IMR-90 (cell line): ENCODE measurements around the gene JAKMIP1. TPM values are rescaled to one million over a fixed set of nuclear protein-coding genes. Genes with fewer than 3 reads are reported as not detected.

Experiments
- ATAC-seq: fragments of 200-7000 bp; cut with Tn5 transposase; 2 replicates; pipeline ENCODE4 v1.9.1; 2020; ENCODE audit warnings: low read depth, mild to moderate bottlenecking, moderate library complexity
- BruUV-seq: library from RNA; stranded (reverse); fragments of 400-500 nt; replicated peaks from 2 replicates; lab custom pipeline; 2021; lab: Mats Ljungman, UMichigan
- CTCF ChIA-PET: fragments of 300-600 bp; formaldehyde crosslinking; extraction: SDS; loops from one replicate; lab custom pipeline; 2021; ENCODE audit warnings: antibody characterized with exemption; lab: Yijun Ruan, JAX
- POLR2A ChIA-PET: fragments of 300-600 bp; sonication (Branson Sonifier 250); formaldehyde crosslinking; loops from one replicate; lab custom pipeline; 2022; ENCODE audit warnings: antibody characterized with exemption; ENCODE audit not compliant: unreplicated experiment; lab: Charles Lee
- DNase-seq: peaks from one replicate; pipeline ENCODE4 v3.0.0; 2013
- H2AFZ ChIP-seq: replicated peaks from 2 replicates; pipeline ENCODE3; 2013; ENCODE audit warnings: low read length, mild to moderate bottlenecking; ENCODE audit not compliant: poor library complexity
- H2AK5ac ChIP-seq: 2 replicates; pipeline ENCODE4 v1.6.1; 2013; ENCODE audit warnings: low read depth, low read length, inconsistent platforms
- H2AK9ac ChIP-seq: replicated peaks from 2 replicates; pipeline ENCODE3; 2013; ENCODE audit warnings: mild to moderate bottlenecking, low read depth, low read length, moderate library complexity; ENCODE audit not compliant: poor library complexity
- H2BK120ac ChIP-seq: 2 replicates; pipeline ENCODE4 v1.6.1; 2013; ENCODE audit warnings: low read depth, low read length, inconsistent platforms
- H2BK15ac ChIP-seq: 3 replicates; pipeline ENCODE4 v1.6.1; 2013; ENCODE audit warnings: low read depth, low read length, inconsistent platforms
- H2BK20ac ChIP-seq: 2 replicates; pipeline ENCODE4 v1.6.1; 2013; ENCODE audit warnings: low read depth, mild to moderate bottlenecking, inconsistent platforms, low read length, moderate library complexity
- H2BK5ac ChIP-seq: 2 replicates; pipeline ENCODE4 v1.6.1; 2013; ENCODE audit warnings: mild to moderate bottlenecking, low read depth, low read length, inconsistent platforms; ENCODE audit not compliant: poor library complexity, severe bottlenecking
- H3K14ac ChIP-seq: replicated peaks from 2 replicates; pipeline ENCODE4 v1.6.1; 2013; ENCODE audit warnings: low read depth, low read length, inconsistent platforms
- H3K18ac ChIP-seq: 2 replicates; pipeline ENCODE4 v1.6.1; 2013; ENCODE audit warnings: low read depth, low read length, control low read depth
- H3K23ac ChIP-seq: 2 replicates; pipeline ENCODE4 v1.6.1; 2013; ENCODE audit warnings: low read depth, low read length, inconsistent platforms
- H3K27ac ChIP-seq: 2 replicates; pipeline ENCODE4 v1.5.1; 2013; ENCODE audit warnings: mild to moderate bottlenecking, control low read depth, low read length; ENCODE audit not compliant: insufficient read depth
- H3K27me3 ChIP-seq: 2 replicates; pipeline ENCODE4 v1.6.1; 2013; ENCODE audit warnings: low read length; ENCODE audit not compliant: control insufficient read depth, insufficient read depth
- H3K36me3 ChIP-seq: 2 replicates; pipeline ENCODE4 v1.6.1; 2013; ENCODE audit warnings: low read length, mixed read lengths; ENCODE audit not compliant: control insufficient read depth, insufficient read depth
- H3K4ac ChIP-seq: 2 replicates; pipeline ENCODE4 v1.6.1; 2013; ENCODE audit warnings: low read depth, low read length, inconsistent platforms
- H3K4me1 ChIP-seq: 2 replicates; pipeline ENCODE4 v1.6.1; 2013; ENCODE audit warnings: low read length, mixed read lengths; ENCODE audit not compliant: control insufficient read depth, insufficient read depth
- H3K4me2 ChIP-seq: 2 replicates; pipeline ENCODE4 v1.6.1; 2013; ENCODE audit warnings: low read depth, mild to moderate bottlenecking, control low read depth, low read length, moderate library complexity
- H3K4me3 ChIP-seq: 2 replicates; pipeline ENCODE4 v1.5.1; 2013; ENCODE audit warnings: low read depth, mild to moderate bottlenecking, control low read depth, low read length, moderate library complexity; ENCODE audit not compliant: insufficient read depth
- H3K56ac ChIP-seq: 2 replicates; pipeline ENCODE4 v1.6.1; 2013; ENCODE audit warnings: low read length, inconsistent platforms; ENCODE audit not compliant: insufficient read depth; ENCODE audit errors: extremely low read depth
- H3K79me1 ChIP-seq, 2 experiments: 2 replicates each; pipeline ENCODE4 v1.6.1; 2013; ENCODE audit warnings: low read length in 2 of 2, inconsistent platforms in 1 of 2, low read depth in 1 of 2
- H3K9ac ChIP-seq: 2 replicates; pipeline ENCODE4 v1.6.1; 2013; ENCODE audit warnings: low read depth, low read length, control low read depth
- H3K9me1 ChIP-seq: 2 replicates; pipeline ENCODE4 v1.6.1; 2013; ENCODE audit warnings: low read length, inconsistent platforms; ENCODE audit not compliant: insufficient read depth
- H3K9me3 ChIP-seq: 2 replicates; pipeline ENCODE4 v1.6.1; 2013; ENCODE audit warnings: low read length; ENCODE audit not compliant: control insufficient read depth, insufficient read depth
- H4K20me1 ChIP-seq: 2 replicates; pipeline ENCODE4 v1.6.1; 2013; ENCODE audit warnings: low read length, inconsistent platforms; ENCODE audit not compliant: insufficient read depth
- H4K5ac ChIP-seq: 2 replicates; pipeline ENCODE4 v1.6.1; 2013; ENCODE audit warnings: mild to moderate bottlenecking, low read depth, low read length, control low read depth
- H4K8ac ChIP-seq, 2 experiments: 2 replicates each; pipeline ENCODE4 v1.6.1; 2013; ENCODE audit warnings: low read depth in 2 of 2, low read length in 2 of 2, control low read depth in 1 of 2, inconsistent platforms in 1 of 2
- H4K91ac ChIP-seq: 2 replicates; pipeline ENCODE4 v1.6.1; 2013; ENCODE audit warnings: low read depth, low read length, inconsistent platforms; ENCODE audit not compliant: insufficient read depth
- BHLHE40 ChIP-seq: fragments of 150-350 bp; IDR thresholded peaks from 2 replicates; pipeline ENCODE4 v1.6.1; 2016; ENCODE audit warnings: mild to moderate bottlenecking, low read depth, low read length
- CEBPB ChIP-seq: IDR thresholded peaks from 2 replicates; pipeline ENCODE4 v1.6.1; 2012; ENCODE audit warnings: low read depth, low read length, improper control_type of control experiment
- CHD1 ChIP-seq: IDR thresholded peaks from 2 replicates; pipeline ENCODE4 v1.6.1; 2012; ENCODE audit warnings: low read depth, low read length, improper control_type of control experiment
- ELK1 ChIP-seq: fragments of 150-350 bp; IDR thresholded peaks from 2 replicates; pipeline ENCODE4 v1.6.1; 2016; ENCODE audit warnings: low read depth, mild to moderate bottlenecking, low read length, moderate library complexity, borderline replicate concordance
- FOS ChIP-seq: fragments of 150-350 bp; IDR thresholded peaks from 2 replicates; pipeline ENCODE4 v1.6.1; 2016; ENCODE audit warnings: low read depth, low read length
- MAFK ChIP-seq: IDR thresholded peaks from 2 replicates; pipeline ENCODE4 v1.6.1; 2012; ENCODE audit warnings: low read depth, low read length, improper control_type of control experiment
- MAZ ChIP-seq: IDR thresholded peaks from 2 replicates; pipeline ENCODE4 v1.6.1; 2012; ENCODE audit warnings: low read depth, mild to moderate bottlenecking, low read length, improper control_type of control experiment, moderate library complexity, borderline replicate concordance
- MXI1 ChIP-seq: IDR thresholded peaks from 2 replicates; pipeline ENCODE4 v1.6.1; 2012; ENCODE audit warnings: low read depth, mild to moderate bottlenecking, low read length, moderate library complexity, borderline replicate concordance
- NFE2L2 ChIP-seq: fragments of 150-350 bp; IDR thresholded peaks from 2 replicates; pipeline ENCODE4 v1.6.1; 2016; ENCODE audit warnings: low read depth, mild to moderate bottlenecking, low read length
- POLR2A ChIP-seq: IDR thresholded peaks from 2 replicates; pipeline ENCODE4 v1.6.1; 2012; ENCODE audit warnings: mild to moderate bottlenecking, low read depth, low read length
- RAD21 ChIP-seq: IDR thresholded peaks from 2 replicates; pipeline ENCODE4 v1.6.1; 2012; ENCODE audit warnings: low read length, improper control_type of control experiment
- RCOR1 ChIP-seq: IDR thresholded peaks from 2 replicates; pipeline ENCODE4 v1.6.1; 2012; ENCODE audit warnings: mild to moderate bottlenecking, low read length, improper control_type of control experiment; ENCODE audit not compliant: insufficient replicate concordance
- RFX5 ChIP-seq: IDR thresholded peaks from 2 replicates; pipeline ENCODE4 v1.8.0; 2012; ENCODE audit warnings: low read depth, mild to moderate bottlenecking, low read length, moderate library complexity
- SMC3 ChIP-seq: fragments of 150-350 bp; IDR thresholded peaks from 2 replicates; pipeline ENCODE4 v1.6.1; 2016; ENCODE audit warnings: low read depth, mild to moderate bottlenecking, antibody characterized with exemption, low read length, moderate library complexity
- WGBS, 2 experiments: methylation state at CpG; one replicate each; pipeline versions ENCODE4 v1.1.5 to v1.1.7; 2013; ENCODE audit warnings: missing lambda C conversion rate in 2 of 2; ENCODE audit not compliant: insufficient read length in 1 of 2; ENCODE audit errors: extremely low coverage in 2 of 2; 5-methylcytosine and 5-hydroxymethylcytosine counted together
- dilution Hi-C: fragments of 300-500 bp; cut with HindIII; formaldehyde crosslinking; loops from one replicate; pipeline ENCODE4 v1.14.3; 2018; ENCODE audit warnings: low sequenced_read_pairs; ENCODE audit not compliant: unreplicated experiment
- in situ Hi-C: fragments of 300-500 bp; cut with MboI; formaldehyde crosslinking; loops from 3 replicates; pipeline ENCODE4 v1.14.3; 2019; ENCODE audit warnings: low sequenced_read_pairs, inconsistent platforms, mixed read lengths
- intact Hi-C: fragments of 100-400 bp; cut with micrococcal nuclease; formaldehyde crosslinking; loops from 2 replicates; pipeline ENCODE4 v1.10.0; 2022
- polyA plus RNA-seq, 3 experiments: library from polyadenylated mRNA; depleted of rRNA; stranded (reverse); fragments of >200 nt; gene quantifications; 2 replicates each; pipeline ENCODE4 v1.2.3, GENCODE V29; 2012; ENCODE audit warnings: low replicate concordance in 1 of 3
- total RNA-seq: library from RNA; depleted of rRNA; stranded (reverse); fragments of >200 nt; gene quantifications from 2 replicates; pipeline ENCODE4 v1.2.3, GENCODE V29; 2012
- TF ChIP-seq, protein P1 (sequence below): fragments of 150-350 bp; IDR thresholded peaks from 2 replicates; pipeline ENCODE4 v1.6.1; 2017; ENCODE audit warnings: mild to moderate bottlenecking, antibody characterized with exemption, low read length, low read depth
- TF ChIP-seq, protein P2 (sequence below): conservative IDR thresholded peaks from 2 replicates; pipeline ENCODE4 v1.5.1; 2012; ENCODE audit warnings: mild to moderate bottlenecking, low read depth, low read length, improper control_type of control experiment

JAKMIP1 gene
- total and polyA plus RNA-seq, 2 of the 4 experiments (the other 2 are of a cell fraction), result not detected

- Histone ChIP-seq H3K9ac (no peak overlapping the region), H3K9me3 (peaks cover 2% of the 10 kb centered on the region; the same call in 1 of the 2 replicates), H2AK9ac (no peak overlapping the region), H4K8ac (no peak overlapping the region), H3K18ac (no peak overlapping the region), H3K4me2 (no peak overlapping the region), H2AFZ (no peak overlapping the region), H4K20me1 (no peaks in the 10 kb centered on the region), H4K91ac (no peak overlapping the region), H2BK120ac (no peak overlapping the region), H3K27ac (no peak overlapping the region), H3K9me1 (no peaks in the 10 kb centered on the region), H2AK5ac (no peak overlapping the region), H3K23ac (no peak overlapping the region), H3K27me3 (peaks cover 8% of the 10 kb centered on the region; the same call in 1 of the 2 replicates), H3K14ac (no peak overlapping the region), H3K79me1 (no peaks in the 10 kb centered on the region), H3K36me3 (no peaks in the 10 kb centered on the region), H4K5ac (no peak overlapping the region), H3K56ac (no peak overlapping the region), H2BK15ac (no peak overlapping the region), H2BK5ac (no peak overlapping the region), H2BK20ac (no peak overlapping the region), H3K4ac (no peak overlapping the region), H3K4me3 (no peak overlapping the region), H3K4me1 (no peaks in the 10 kb centered on the region)
- in situ Hi-C loops, result no loop called here
- ChIA-PET CTCF (interaction anchor here (0.7 kb wide), 1 partner anchor 31 kb away, joined by 5 read pairs; no protein-coding TSS in a partner anchor), POLR2A (no interaction called here)
- intact Hi-C loops, result no loop called here
- no TSS peak for BruUV-seq
- DNase-seq, result no peak
- WGBS, 2 experiments, result no CpG with 5 or more reads among the region's 4 CpGs
- TF ChIP-seq RAD21 (no peak), MAZ (no peak), MXI1 (no peak), BHLHE40 (no peak), FOS (no peak), RFX5 (no peak), POLR2A (no peak), ELK1 (no peak), CHD1 (no peak), CEBPB (no peak), SMC3 (no peak), RCOR1 (no peak), MAFK (no peak), NFE2L2 (no peak)
- TF ChIP-seq, protein P1, sequence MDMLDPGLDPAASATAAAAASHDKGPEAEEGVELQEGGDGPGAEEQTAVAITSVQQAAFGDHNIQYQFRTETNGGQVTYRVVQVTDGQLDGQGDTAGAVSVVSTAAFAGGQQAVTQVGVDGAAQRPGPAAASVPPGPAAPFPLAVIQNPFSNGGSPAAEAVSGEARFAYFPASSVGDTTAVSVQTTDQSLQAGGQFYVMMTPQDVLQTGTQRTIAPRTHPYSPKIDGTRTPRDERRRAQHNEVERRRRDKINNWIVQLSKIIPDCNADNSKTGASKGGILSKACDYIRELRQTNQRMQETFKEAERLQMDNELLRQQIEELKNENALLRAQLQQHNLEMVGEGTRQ, result no peak
- TF ChIP-seq, protein P2, sequence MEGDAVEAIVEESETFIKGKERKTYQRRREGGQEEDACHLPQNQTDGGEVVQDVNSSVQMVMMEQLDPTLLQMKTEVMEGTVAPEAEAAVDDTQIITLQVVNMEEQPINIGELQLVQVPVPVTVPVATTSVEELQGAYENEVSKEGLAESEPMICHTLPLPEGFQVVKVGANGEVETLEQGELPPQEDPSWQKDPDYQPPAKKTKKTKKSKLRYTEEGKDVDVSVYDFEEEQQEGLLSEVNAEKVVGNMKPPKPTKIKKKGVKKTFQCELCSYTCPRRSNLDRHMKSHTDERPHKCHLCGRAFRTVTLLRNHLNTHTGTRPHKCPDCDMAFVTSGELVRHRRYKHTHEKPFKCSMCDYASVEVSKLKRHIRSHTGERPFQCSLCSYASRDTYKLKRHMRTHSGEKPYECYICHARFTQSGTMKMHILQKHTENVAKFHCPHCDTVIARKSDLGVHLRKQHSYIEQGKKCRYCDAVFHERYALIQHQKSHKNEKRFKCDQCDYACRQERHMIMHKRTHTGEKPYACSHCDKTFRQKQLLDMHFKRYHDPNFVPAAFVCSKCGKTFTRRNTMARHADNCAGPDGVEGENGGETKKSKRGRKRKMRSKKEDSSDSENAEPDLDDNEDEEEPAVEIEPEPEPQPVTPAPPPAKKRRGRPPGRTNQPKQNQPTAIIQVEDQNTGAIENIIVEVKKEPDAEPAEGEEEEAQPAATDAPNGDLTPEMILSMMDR, result no peak
- dilution Hi-C loops, result no loop called here
- no peak for ATAC-seq
Measured at GRCh38 chr4:6205973-6206372, 5.6 kb upstream of the JAKMIP1 start.
